NCI-H1092 (cell line): ENCODE results near the gene PSMB7.

Source experiments
- DNase-seq: peaks from one replicate; lab custom pipeline; 2025; lab: John Stamatoyannopoulos, UW

The PSMB7 gene

DNA sequence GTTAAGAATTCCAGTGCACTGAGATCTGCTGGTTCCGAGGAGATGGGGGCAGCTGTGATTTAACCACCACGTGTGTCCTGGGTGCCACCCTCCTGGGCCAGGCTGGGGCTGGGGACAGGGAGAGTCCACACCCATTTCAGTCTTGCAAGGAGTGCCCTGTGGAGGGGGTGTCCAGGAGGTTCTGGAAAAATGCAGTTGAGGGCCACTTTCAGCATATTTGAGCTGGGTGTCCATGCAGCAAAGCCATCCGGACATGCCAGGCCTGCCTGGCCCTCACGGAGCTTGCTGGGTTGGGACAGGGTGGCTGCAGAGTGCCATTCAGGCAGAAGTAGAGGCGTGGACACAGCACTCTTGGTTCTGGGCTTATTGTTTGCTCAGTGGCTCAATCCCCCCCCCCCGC, 89.4 kb downstream of the PSMB7 start:
- no peak for DNase-seq

DNA sequence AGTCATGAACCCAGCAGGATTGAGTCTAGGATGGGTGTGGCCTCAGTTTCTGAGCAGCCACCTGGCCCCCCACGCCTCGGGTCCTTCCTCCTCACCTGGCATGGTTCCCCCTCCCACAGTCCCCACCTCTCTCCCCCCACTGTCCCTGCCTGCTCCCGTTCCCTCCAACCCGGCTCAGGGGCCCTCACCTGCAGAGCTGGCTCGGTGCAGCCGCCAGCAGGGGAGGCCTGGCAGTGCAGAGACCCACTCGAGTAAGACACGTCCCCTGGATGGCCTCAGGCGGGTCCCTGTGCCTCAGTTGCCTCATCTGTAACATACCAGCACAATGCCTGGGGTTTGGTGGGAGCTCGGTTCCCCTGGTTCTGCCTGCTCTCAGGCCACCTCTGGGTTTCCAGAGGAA, 91.3 kb downstream of the PSMB7 start:
- DNase-seq: no peak

DNA sequence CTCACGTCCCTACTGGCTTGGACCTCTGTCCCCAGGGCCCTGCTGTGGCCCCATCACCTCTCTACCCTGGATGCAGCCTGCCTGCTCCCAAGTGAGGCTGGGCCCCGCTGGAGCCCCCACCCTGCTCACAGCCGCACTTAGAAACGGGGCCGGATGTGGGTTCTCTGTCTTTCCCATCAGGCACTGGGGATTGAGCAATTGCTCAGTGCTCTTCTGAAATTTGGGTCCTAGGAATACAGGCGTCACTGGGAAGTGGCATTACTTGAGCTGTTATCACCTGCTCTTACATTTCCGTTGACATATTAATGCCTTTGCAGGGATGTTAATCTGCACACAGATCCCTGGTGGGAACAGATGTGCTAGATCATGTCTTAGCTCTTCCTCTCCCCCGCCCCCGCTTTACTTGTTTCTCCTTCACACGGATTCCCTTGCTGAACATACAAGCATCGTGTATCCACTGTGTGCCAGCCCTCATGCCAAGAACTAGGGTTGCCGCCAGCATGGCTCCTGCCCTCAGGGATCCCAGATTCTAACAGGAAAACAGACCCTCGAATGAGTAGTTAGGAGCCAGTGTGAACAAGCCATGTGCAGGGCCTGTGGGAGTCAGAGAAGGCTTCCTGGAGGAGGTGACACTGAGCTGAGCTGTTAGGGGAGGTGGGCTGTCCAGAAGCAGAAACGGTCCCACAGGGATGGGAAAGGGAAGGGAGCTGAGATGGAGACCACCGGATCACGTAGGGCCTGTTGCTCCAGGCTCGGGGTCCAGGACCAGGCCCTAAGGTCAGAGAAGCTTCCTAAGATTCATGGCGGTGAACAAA, 92.4 kb downstream of the PSMB7 start:
- DNase-seq: no peak

DNA sequence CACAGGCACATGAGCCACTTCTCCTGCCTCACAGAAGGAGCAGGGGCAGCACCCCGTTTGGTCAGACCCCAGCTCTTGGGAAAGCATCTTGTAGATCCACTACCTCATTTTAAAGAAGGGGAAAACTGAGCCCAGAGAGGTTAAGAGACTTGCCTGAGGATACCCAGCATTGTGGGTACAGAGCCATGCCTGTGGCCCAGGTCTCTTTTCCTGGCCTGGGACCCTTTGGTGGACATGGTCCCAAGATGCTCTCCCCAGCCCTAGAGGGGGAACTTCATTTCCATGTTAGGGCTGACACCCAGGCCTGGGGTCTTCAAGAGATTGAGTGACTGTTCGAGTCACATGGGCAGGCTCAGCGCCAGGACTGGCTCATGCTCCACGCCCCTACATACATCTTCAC, 93.3 kb downstream of the PSMB7 start:
- no peak for DNase-seq

DNA sequence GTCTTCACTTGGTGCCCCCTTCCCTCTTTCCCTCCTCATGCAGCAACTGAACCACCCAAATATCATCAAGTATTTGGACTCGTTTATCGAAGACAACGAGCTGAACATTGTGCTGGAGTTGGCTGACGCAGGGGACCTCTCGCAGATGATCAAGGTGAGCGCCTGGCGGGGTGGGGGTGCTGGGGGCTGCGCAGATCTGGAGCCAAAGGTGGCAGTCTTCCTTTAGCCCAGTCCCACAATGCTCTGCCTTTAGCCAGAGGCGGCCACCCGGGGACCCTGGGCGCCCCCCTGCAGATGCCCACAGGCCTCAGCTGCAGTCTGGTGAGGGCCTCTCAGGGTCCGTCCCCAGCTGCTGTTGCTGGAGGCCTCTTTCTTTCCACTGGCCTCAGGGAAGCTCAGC, 93.8 kb downstream of the PSMB7 start:
- DNase-seq: no peak

DNA sequence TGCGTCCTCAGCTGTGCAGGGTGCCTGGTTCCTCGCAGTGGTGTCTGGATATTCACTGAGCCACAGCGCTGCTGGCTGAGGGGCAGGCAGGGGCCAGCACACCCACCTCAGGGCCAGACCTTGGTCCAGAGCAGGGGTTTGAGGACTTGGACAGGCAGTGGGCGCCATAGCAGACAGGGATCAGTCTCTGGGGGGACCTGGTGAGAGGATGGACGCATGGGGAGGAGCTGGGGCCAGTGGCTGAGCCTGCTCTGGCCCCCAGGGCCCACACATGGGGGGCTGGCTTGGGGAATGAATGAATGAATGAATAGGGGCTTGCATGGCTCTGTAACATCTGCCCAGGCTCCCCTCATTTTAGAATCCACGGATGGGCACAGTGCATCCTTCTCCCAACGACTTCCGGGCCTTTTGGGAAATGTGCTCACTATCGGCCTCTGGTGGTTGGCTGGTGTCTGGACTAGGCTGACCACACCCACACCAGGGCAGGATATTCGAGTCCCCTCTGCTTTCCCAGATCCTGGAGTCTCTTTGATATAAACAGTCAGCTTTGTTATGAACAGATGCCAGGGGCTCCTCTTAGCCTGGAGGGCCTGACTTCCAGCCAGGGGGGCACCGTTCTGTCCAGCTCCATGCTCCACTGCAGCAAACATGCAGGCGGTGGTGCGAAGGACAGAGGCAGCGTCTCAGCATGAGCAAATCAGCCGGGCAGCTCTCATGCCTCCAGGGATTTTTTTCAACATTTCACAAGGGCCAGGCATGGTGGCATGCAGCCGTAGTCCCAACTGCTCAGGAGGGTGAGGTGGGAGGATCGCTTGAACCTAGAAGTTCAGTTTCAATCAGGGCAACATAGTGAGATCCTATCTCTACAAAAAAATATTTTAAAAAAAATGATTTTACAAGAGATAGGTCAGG, 94.9 kb downstream of the PSMB7 start:
- peak; percentile 55 for DNase-seq

DNA sequence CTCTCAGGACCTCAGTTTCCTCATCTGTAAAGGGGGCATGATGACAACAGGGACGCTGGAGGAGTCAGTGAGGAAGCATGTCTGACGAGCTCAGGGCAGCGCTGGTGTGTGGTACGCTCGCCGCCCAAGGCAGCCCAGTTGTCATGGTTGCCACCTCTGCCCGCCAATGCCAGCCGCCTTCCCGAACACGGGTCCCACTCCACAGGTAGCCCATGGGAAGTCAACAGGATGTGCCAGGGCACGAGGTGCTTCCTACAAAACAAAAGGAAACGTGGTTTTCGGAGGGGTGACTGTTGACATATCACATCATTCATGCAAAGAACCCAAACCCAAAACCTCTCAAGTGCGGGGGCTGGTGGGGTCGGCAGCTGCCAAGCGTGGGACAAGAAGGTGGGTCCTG, 99.4 kb downstream of the PSMB7 start:
- no peak for DNase-seq

DNA sequence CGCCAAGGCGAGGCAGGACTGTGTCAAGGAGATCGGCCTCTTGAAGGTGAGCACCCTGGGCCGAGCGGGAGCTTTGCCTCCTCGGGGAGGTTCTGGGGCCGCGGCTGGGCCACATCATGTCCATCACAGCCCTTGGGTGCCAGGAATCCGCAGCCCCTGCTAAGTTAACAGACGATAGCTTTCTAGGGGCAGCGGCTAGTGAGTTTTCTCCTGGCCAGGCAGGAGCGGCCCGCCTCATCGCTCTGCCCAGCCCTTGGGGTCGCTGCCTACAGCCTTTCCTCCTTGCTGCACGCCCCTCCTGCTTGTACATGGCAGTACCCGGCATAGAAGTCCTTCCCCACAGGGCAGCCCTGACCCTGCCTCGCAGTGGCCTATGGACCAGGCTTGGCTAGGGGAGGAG, 101.3 kb downstream of the PSMB7 start:
- DNase-seq: no peak

DNA sequence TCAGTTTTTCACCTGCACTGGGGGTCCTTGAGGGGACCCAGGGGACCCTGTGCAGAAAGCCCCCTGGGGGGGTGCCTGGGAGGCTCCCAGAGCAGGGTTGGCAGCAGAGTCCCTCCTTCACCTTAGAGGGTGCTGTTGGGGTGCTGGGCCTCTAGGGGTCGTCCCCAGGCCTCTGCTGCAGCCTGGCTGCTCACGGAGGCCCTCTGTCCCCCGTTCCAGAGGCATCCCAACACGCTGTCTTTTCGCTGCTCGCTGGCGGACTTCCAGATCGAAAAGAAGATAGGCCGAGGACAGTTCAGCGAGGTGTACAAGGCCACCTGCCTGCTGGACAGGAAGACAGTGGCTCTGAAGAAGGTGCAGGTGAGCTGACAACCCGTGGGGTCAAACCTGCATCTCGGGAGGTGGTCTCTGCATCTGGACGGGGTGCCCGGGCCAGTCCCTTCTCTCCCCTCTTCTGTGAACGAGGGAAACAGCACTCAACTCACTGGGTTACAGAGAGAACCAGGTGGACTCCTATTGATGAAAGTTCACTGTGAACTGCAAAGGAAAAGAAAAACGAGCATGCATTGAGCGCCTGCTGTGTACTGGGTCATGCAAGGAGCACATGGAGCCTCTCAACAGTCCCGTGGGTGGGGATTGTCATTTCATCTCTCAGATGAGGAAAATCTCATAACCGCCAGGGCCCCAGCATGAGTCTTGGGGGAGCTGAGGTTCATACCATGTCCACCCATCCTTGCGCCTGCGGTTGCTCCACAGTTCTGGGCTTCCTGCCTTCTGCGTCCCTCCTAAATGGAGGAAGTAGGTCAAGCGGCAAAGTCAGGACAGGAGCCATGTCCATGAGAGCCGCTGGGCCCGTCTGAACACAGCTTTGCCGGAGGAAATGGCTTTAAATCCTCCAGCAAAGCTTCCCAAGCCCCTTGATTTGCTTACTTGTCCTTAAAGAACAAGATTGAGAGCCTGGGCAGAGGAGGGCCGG, 102.7 kb downstream of the PSMB7 start:
- no peak for DNase-seq

DNA sequence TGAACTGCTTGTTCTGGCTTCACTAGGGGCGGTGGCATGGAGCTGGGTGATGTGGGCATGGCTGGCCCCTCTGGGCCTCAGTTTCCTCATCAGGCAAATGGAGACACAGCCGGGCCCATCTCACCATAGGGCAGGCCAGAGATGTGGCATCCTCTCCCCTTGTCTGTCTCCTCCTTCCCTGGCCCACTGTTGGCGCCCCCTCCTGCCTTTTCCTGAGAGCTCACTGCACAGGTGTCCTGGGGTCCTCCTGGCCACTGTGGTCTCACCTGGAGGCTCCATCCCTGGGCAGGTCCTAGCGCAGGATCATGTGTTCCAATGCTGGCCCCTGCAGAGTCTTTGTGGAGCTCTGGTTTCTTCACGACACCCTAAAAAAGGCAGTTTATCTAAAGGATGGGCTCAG, 104.0 kb downstream of the PSMB7 start:
- no peak for DNase-seq

DNA sequence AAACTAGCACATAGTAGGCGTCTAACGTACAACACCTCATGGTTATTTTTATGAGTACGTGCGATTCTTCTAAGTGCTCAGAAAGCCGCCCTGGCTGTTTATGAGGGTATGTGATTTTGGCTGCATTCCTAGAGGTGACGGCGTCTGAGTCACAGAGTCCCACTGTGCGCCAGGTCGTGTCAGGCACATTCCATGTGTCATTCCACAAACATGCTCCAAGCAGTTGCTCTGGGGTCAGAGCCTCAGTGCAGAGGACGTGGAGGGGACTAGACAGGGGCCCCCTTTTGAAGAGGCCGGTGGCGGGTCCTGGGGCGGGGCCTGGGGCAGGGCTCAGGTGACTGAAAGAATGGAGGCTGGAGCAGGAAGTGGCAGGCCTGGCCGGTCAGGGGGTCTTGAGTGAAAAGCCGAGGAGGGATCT, 105.6 kb downstream of the PSMB7 start:
- no peak for DNase-seq

DNA sequence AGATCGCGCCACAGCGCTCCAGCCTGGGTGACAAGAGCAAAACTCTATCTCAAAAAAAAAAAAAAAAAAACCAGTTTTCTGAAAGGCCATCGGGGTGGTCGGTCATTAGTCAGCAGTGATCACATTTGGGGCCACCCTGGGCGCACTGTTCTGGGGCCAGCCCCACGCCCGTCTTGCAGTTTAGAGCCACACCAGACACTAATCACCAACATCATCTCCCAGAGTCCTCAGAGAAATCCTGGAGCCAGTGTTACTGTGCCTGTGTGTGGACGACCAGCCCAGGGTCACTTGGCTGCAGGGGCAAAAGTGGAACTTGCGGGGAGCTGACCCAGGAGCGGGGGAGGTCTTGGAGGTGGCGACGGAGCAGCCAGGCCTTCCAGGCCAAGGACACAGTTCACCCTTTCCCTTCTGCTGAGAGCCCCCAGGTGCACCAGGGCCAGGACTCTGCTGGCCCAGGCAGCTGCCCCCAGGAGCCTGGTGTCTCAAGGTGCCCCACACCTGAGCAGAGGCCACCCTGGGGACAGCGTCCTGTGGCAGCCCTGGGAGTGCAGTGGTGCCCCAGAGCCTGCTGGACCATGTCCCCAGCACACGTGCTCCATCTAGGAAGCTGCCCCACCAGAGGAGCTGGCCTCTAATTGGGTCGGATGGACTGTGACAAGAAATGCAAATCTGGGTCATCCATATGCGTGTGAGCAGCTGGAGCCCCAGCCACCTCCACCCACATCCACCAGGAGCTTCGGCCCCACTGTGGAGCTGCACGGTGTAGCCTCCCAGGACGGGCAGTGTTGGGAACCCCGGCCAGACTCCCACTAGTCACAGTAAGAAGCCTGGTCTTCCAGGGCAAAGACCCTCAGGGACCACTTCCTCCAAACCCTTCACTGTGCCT, 106.4 kb downstream of the PSMB7 start:
- DNase-seq: no peak

DNA sequence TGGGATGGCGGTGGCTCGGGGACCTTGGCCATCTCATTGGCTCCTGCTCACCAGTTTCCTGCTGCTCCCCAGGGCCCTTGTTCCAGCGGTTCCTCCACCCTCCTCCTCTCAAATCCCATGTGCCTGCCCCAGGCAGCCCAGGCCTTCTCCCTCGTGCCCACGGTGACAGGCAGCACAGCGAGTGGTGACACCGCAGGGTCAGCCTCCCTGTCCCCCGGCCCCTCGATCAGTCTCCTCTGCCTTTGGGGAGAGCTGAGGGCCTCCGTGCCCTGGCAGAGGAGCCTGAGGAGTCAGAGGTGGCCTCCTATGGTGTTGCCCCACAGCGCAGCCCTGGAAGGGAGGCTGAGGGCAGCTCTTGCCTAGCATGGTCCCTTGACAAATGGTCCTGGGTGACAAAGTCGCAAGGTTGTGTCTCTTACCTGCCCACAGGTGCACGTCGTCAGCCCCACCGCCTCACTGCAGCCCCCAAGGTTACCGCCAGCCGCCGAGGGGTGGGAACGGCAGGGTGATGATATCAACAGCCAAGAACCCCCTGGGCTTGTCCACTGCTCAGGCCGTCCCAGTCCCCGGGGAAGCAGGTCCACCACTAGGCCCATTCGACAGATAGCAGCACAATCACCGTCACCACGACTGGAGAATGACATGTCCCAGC, 107.7 kb downstream of the PSMB7 start:
- DNase-seq: no peak

DNA sequence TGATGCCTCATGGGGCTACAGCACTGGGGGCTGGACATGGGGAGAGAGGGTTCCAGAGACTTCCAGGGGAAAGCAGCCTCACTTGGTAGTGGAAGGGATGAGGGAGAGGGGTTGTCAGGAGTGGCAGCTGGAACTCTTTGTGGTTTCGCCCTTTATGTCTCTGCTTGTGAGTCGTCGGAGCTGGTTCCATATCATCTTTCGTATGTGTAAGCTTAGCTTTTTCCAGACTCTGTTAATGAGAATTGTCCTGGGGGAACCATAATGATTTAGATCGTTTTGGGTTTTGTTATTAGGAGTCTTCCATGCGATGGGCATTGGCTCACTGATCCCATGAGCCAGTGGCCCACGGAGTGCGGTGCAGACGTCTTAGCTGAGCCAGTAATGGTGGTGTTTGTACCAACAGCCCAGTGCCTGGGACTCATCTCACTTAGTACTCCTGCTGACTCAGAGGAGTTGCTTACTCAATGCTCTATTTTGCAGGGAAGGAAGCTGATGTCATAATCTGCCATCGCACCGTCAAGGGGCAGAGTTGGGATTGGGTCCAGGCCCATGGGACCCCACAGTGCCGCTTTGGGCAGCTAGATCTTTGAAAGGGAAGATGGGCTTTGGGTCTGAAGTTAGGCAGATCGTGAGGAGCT, 109.0 kb downstream of the PSMB7 start:
- no peak for DNase-seq

DNA sequence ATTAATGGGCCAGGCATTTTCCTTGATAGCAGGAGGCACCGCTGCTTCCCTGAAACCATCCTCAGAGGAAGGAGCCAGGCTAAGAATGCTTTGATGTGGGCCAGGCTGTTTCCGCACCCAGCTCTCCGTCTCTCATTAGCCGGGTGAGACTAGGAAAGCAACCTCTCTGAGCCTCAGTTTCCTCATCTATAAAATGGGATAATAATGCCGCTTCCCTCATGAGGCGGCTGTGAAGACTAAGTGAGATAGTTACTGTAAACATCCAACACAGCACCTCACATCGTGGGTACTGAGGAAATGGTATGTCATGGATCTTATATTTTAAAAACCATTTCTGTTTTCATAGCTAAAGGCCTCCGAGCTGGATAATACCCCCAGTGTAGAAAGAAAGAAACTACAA, 111.0 kb downstream of the PSMB7 start:
- DNase-seq: no peak

DNA sequence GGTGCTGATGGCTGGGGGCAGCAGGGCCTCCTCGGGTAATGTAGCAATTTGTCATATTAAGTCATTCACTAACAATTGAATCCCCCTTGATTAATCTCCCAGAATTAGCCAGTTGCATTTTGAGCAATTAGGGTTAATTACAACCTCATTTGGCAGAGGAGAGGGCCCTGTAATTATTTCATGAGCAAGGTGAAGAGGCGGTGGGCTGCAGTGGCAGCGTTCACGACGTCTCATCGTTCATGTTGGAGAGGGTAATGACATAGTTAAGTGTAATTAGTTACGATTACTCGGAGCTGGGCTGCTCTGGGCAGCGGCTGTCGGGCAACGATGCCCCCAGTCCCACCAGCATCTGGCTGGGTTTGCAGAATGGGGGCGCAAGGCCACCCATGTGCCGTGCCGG, 111.5 kb downstream of the PSMB7 start:
- no peak for DNase-seq
